Upper lobe of left lung (tissue), 4 donors: Measurements from ENCODE around the gene ATL2.

Source experiments
- CTCF ChIP-seq, 6 experiments: fragments of 450-650 bp in 4 of 6; fragments of 200-600 bp in 2 of 6; sonication (generic) in 2 of 6; IDR thresholded peaks; one replicate each; pipeline ENCODE4 v1.5.1; 2016 to 2019; ENCODE audit warnings: antibody characterized with exemption in 6 of 6
- EP300 ChIP-seq, 4 donors: sonication (generic); formaldehyde crosslinking; IDR thresholded peaks; one replicate each; pipeline ENCODE4 v1.5.1; 2017; ENCODE audit warnings: antibody characterized with exemption in 4 of 4, control low read depth in 2 of 4
- POLR2A ChIP-seq, 4 donors: fragments of 450-650 bp; IDR thresholded peaks; one replicate each; pipeline ENCODE4 v1.5.1; 2016 to 2017; ENCODE audit warnings: antibody characterized with exemption in 4 of 4, mild to moderate bottlenecking in 2 of 4
- POLR2AphosphoS5 ChIP-seq, 2 donors: sonication (generic); formaldehyde crosslinking; IDR thresholded peaks; one replicate each; pipeline ENCODE4 v1.5.1; 2017; ENCODE audit warnings: antibody characterized with exemption in 2 of 2

GRCh38 chr2:38317725-38318124 lies 59.3 kb downstream of the ATL2 start:
- TF ChIP-seq CTCF (IDR thresholded peaks at IDR 0.05) (no peak), POLR2A (IDR thresholded peaks at IDR 0.05) (no peak), POLR2AphosphoS5 (IDR thresholded peaks at IDR 0.05) (no peak), EP300 (IDR thresholded peaks at IDR 0.05) (no peak)
